ENCODE data around the gene RGS6. TPM values are rescaled to one million over a fixed set of nuclear protein-coding genes. Genes with fewer than 3 reads are reported as not detected.

Gene RGS6
- total and polyA plus RNA-seq, 8 donors = 0.06 to 0.47 (median 0.20) TPM; not detected in 1

GRCh38 chr14:72545411-72546311 is 613.4 kb downstream of the RGS6 start:
- DNase-seq (no peak), ATAC-seq (no peak), FAIRE-seq (no peak)
- Histone ChIP-seq H3K27ac (no peak overlapping the region), H3K9me3 (no peaks in the 10 kb centered on the region), H3K4me1 (no peaks in the 10 kb centered on the region), H3K27me3 (no peaks in the 10 kb centered on the region), H3K4me3 (no peak overlapping the region), H3K36me3 (no peaks in the 10 kb centered on the region)
- TF ChIP-seq CTCF (IDR thresholded peaks at IDR 0.05) = no peak
- intact Hi-C loops (cut with DNase I) = no loop called here
- 75 to 78% methylated on average over 13 of the region's 13 CpGs for WGBS, 2 donors

GRCh38 chr14:72546344-72547016 is 614.3 kb downstream of the RGS6 start:
- H3K4me1 ChIP-seq = no peaks in the 10 kb centered on the region
- ATAC-seq (no peak), DNase-seq (no peak), FAIRE-seq (no peak)
- no peaks in the 10 kb centered on the region for H3K36me3 ChIP-seq
- no peaks in the 10 kb centered on the region for H3K27me3 ChIP-seq
- TF ChIP-seq CTCF (IDR thresholded peaks at IDR 0.05) = no peak
- H3K9me3 ChIP-seq = no peaks in the 10 kb centered on the region
- intact Hi-C loops (cut with DNase I) = no loop called here
- H3K4me3 ChIP-seq = no peak overlapping the region
- WGBS, 2 donors = 79 to 88% methylated on average over 16 of the region's 16 CpGs
- no peak overlapping the region for H3K27ac ChIP-seq

GRCh38 chr14:72547999-72548398 is 615.8 kb downstream of the RGS6 start:
- Histone ChIP-seq H3K4me3 (no peak overlapping the region), H3K27me3 (no peaks in the 10 kb centered on the region), H3K36me3 (no peaks in the 10 kb centered on the region), H3K4me1 (no peaks in the 10 kb centered on the region), H3K27ac (no peak overlapping the region), H3K9me3 (no peaks in the 10 kb centered on the region)
- DNase-seq (no peak), FAIRE-seq (no peak), ATAC-seq (no peak)
- no peak for TF ChIP-seq CTCF (IDR thresholded peaks at IDR 0.05)
- intact Hi-C loops (cut with DNase I) = no loop called here
- WGBS, 2 donors = 83 to 86% methylated on average over 9 of the region's 9 CpGs

- H3K36me3 ChIP-seq = no peaks in the 10 kb centered on the region
- no peak for DNase-seq
- H3K27ac ChIP-seq = no peak overlapping the region
- 78 to 86% methylated on average over 8 of the region's 8 CpGs for WGBS, 2 donors
- H3K4me1 ChIP-seq = no peaks in the 10 kb centered on the region
- intact Hi-C loops (cut with DNase I) = no loop called here
- no peak overlapping the region for H3K4me3 ChIP-seq
- H3K9me3 ChIP-seq = no peaks in the 10 kb centered on the region
- no peak for ATAC-seq
- no peaks in the 10 kb centered on the region for H3K27me3 ChIP-seq
- FAIRE-seq = no peak
- TF ChIP-seq CTCF (IDR thresholded peaks at IDR 0.05) = no peak
These were observed 616.8 kb downstream of the RGS6 start for GRCh38 chr14:72549026-72549425.

GRCh38 chr14:72549854-72550253 is 617.6 kb downstream of the RGS6 start:
- H3K4me3 ChIP-seq = no peak overlapping the region
- 75 to 77% methylated on average over 6 of the region's 6 CpGs for WGBS, 2 donors
- H3K27me3 ChIP-seq = no peaks in the 10 kb centered on the region
- no peaks in the 10 kb centered on the region for H3K9me3 ChIP-seq
- no peak overlapping the region for H3K27ac ChIP-seq
- H3K4me1 ChIP-seq = no peaks in the 10 kb centered on the region
- no peaks in the 10 kb centered on the region for H3K36me3 ChIP-seq
- ATAC-seq (no peak), DNase-seq (no peak), FAIRE-seq (no peak)
- no peak for TF ChIP-seq CTCF (IDR thresholded peaks at IDR 0.05)
- intact Hi-C loops (cut with DNase I) = no loop called here

Measured in pancreas (tissue), 10 donors.